IMR-90 (cell line): ENCODE results near the gene CYGB. TPM values are rescaled to one million over a fixed set of nuclear protein-coding genes. Genes with fewer than 3 reads are reported as not detected.

Experiments used
- ATAC-seq: fragments of 200-7000 bp; cut with Tn5 transposase; 2 replicates; pipeline ENCODE4 v1.9.1; 2020; ENCODE audit warnings: low read depth, mild to moderate bottlenecking, moderate library complexity
- BruUV-seq: library from RNA; stranded (reverse); fragments of 400-500 nt; replicated peaks from 2 replicates; lab custom pipeline; 2021; lab: Mats Ljungman, UMichigan
- CTCF ChIA-PET: fragments of 300-600 bp; formaldehyde crosslinking; extraction: SDS; loops from one replicate; lab custom pipeline; 2021; ENCODE audit warnings: antibody characterized with exemption; lab: Yijun Ruan, JAX
- POLR2A ChIA-PET: fragments of 300-600 bp; sonication (Branson Sonifier 250); formaldehyde crosslinking; loops from one replicate; lab custom pipeline; 2022; ENCODE audit warnings: antibody characterized with exemption; ENCODE audit not compliant: unreplicated experiment; lab: Charles Lee
- DNase-seq: peaks from one replicate; pipeline ENCODE4 v3.0.0; 2013
- H2AFZ ChIP-seq: replicated peaks from 2 replicates; pipeline ENCODE3; 2013; ENCODE audit warnings: low read length, mild to moderate bottlenecking; ENCODE audit not compliant: poor library complexity
- H2AK5ac ChIP-seq: 2 replicates; pipeline ENCODE4 v1.6.1; 2013; ENCODE audit warnings: low read depth, low read length, inconsistent platforms
- H2AK9ac ChIP-seq: replicated peaks from 2 replicates; pipeline ENCODE3; 2013; ENCODE audit warnings: mild to moderate bottlenecking, low read depth, low read length, moderate library complexity; ENCODE audit not compliant: poor library complexity
- H2BK120ac ChIP-seq: 2 replicates; pipeline ENCODE4 v1.6.1; 2013; ENCODE audit warnings: low read depth, low read length, inconsistent platforms
- H2BK15ac ChIP-seq: 3 replicates; pipeline ENCODE4 v1.6.1; 2013; ENCODE audit warnings: low read depth, low read length, inconsistent platforms
- H2BK20ac ChIP-seq: 2 replicates; pipeline ENCODE4 v1.6.1; 2013; ENCODE audit warnings: low read depth, mild to moderate bottlenecking, inconsistent platforms, low read length, moderate library complexity
- H2BK5ac ChIP-seq: 2 replicates; pipeline ENCODE4 v1.6.1; 2013; ENCODE audit warnings: mild to moderate bottlenecking, low read depth, low read length, inconsistent platforms; ENCODE audit not compliant: poor library complexity, severe bottlenecking
- H3K14ac ChIP-seq: replicated peaks from 2 replicates; pipeline ENCODE4 v1.6.1; 2013; ENCODE audit warnings: low read depth, low read length, inconsistent platforms
- H3K18ac ChIP-seq: 2 replicates; pipeline ENCODE4 v1.6.1; 2013; ENCODE audit warnings: low read depth, low read length, control low read depth
- H3K23ac ChIP-seq: 2 replicates; pipeline ENCODE4 v1.6.1; 2013; ENCODE audit warnings: low read depth, low read length, inconsistent platforms
- H3K27ac ChIP-seq: 2 replicates; pipeline ENCODE4 v1.5.1; 2013; ENCODE audit warnings: mild to moderate bottlenecking, control low read depth, low read length; ENCODE audit not compliant: insufficient read depth
- H3K27me3 ChIP-seq: 2 replicates; pipeline ENCODE4 v1.6.1; 2013; ENCODE audit warnings: low read length; ENCODE audit not compliant: control insufficient read depth, insufficient read depth
- H3K36me3 ChIP-seq: 2 replicates; pipeline ENCODE4 v1.6.1; 2013; ENCODE audit warnings: low read length, mixed read lengths; ENCODE audit not compliant: control insufficient read depth, insufficient read depth
- H3K4ac ChIP-seq: 2 replicates; pipeline ENCODE4 v1.6.1; 2013; ENCODE audit warnings: low read depth, low read length, inconsistent platforms
- H3K4me1 ChIP-seq: 2 replicates; pipeline ENCODE4 v1.6.1; 2013; ENCODE audit warnings: low read length, mixed read lengths; ENCODE audit not compliant: control insufficient read depth, insufficient read depth
- H3K4me2 ChIP-seq: 2 replicates; pipeline ENCODE4 v1.6.1; 2013; ENCODE audit warnings: low read depth, mild to moderate bottlenecking, control low read depth, low read length, moderate library complexity
- H3K4me3 ChIP-seq: 2 replicates; pipeline ENCODE4 v1.5.1; 2013; ENCODE audit warnings: low read depth, mild to moderate bottlenecking, control low read depth, low read length, moderate library complexity; ENCODE audit not compliant: insufficient read depth
- H3K56ac ChIP-seq: 2 replicates; pipeline ENCODE4 v1.6.1; 2013; ENCODE audit warnings: low read length, inconsistent platforms; ENCODE audit not compliant: insufficient read depth; ENCODE audit errors: extremely low read depth
- H3K79me1 ChIP-seq, 2 experiments: 2 replicates each; pipeline ENCODE4 v1.6.1; 2013; ENCODE audit warnings: low read length in 2 of 2, inconsistent platforms in 1 of 2, low read depth in 1 of 2
- H3K9ac ChIP-seq: 2 replicates; pipeline ENCODE4 v1.6.1; 2013; ENCODE audit warnings: low read depth, low read length, control low read depth
- H3K9me1 ChIP-seq: 2 replicates; pipeline ENCODE4 v1.6.1; 2013; ENCODE audit warnings: low read length, inconsistent platforms; ENCODE audit not compliant: insufficient read depth
- H3K9me3 ChIP-seq: 2 replicates; pipeline ENCODE4 v1.6.1; 2013; ENCODE audit warnings: low read length; ENCODE audit not compliant: control insufficient read depth, insufficient read depth
- H4K20me1 ChIP-seq: 2 replicates; pipeline ENCODE4 v1.6.1; 2013; ENCODE audit warnings: low read length, inconsistent platforms; ENCODE audit not compliant: insufficient read depth
- H4K5ac ChIP-seq: 2 replicates; pipeline ENCODE4 v1.6.1; 2013; ENCODE audit warnings: mild to moderate bottlenecking, low read depth, low read length, control low read depth
- H4K8ac ChIP-seq, 2 experiments: 2 replicates each; pipeline ENCODE4 v1.6.1; 2013; ENCODE audit warnings: low read depth in 2 of 2, low read length in 2 of 2, control low read depth in 1 of 2, inconsistent platforms in 1 of 2
- H4K91ac ChIP-seq: 2 replicates; pipeline ENCODE4 v1.6.1; 2013; ENCODE audit warnings: low read depth, low read length, inconsistent platforms; ENCODE audit not compliant: insufficient read depth
- BHLHE40 ChIP-seq: fragments of 150-350 bp; IDR thresholded peaks from 2 replicates; pipeline ENCODE4 v1.6.1; 2016; ENCODE audit warnings: mild to moderate bottlenecking, low read depth, low read length
- CEBPB ChIP-seq: IDR thresholded peaks from 2 replicates; pipeline ENCODE4 v1.6.1; 2012; ENCODE audit warnings: low read depth, low read length, improper control_type of control experiment
- CHD1 ChIP-seq: IDR thresholded peaks from 2 replicates; pipeline ENCODE4 v1.6.1; 2012; ENCODE audit warnings: low read depth, low read length, improper control_type of control experiment
- CTCF ChIP-seq: conservative IDR thresholded peaks from 2 replicates; pipeline ENCODE4 v1.5.1; 2012; ENCODE audit warnings: mild to moderate bottlenecking, low read depth, low read length, improper control_type of control experiment
- ELK1 ChIP-seq: fragments of 150-350 bp; IDR thresholded peaks from 2 replicates; pipeline ENCODE4 v1.6.1; 2016; ENCODE audit warnings: low read depth, mild to moderate bottlenecking, low read length, moderate library complexity, borderline replicate concordance
- FOS ChIP-seq: fragments of 150-350 bp; IDR thresholded peaks from 2 replicates; pipeline ENCODE4 v1.6.1; 2016; ENCODE audit warnings: low read depth, low read length
- MAFK ChIP-seq: IDR thresholded peaks from 2 replicates; pipeline ENCODE4 v1.6.1; 2012; ENCODE audit warnings: low read depth, low read length, improper control_type of control experiment
- MAZ ChIP-seq: IDR thresholded peaks from 2 replicates; pipeline ENCODE4 v1.6.1; 2012; ENCODE audit warnings: low read depth, mild to moderate bottlenecking, low read length, improper control_type of control experiment, moderate library complexity, borderline replicate concordance
- MXI1 ChIP-seq: IDR thresholded peaks from 2 replicates; pipeline ENCODE4 v1.6.1; 2012; ENCODE audit warnings: low read depth, mild to moderate bottlenecking, low read length, moderate library complexity, borderline replicate concordance
- NFE2L2 ChIP-seq: fragments of 150-350 bp; IDR thresholded peaks from 2 replicates; pipeline ENCODE4 v1.6.1; 2016; ENCODE audit warnings: low read depth, mild to moderate bottlenecking, low read length
- POLR2A ChIP-seq: IDR thresholded peaks from 2 replicates; pipeline ENCODE4 v1.6.1; 2012; ENCODE audit warnings: mild to moderate bottlenecking, low read depth, low read length
- RAD21 ChIP-seq: IDR thresholded peaks from 2 replicates; pipeline ENCODE4 v1.6.1; 2012; ENCODE audit warnings: low read length, improper control_type of control experiment
- RCOR1 ChIP-seq: IDR thresholded peaks from 2 replicates; pipeline ENCODE4 v1.6.1; 2012; ENCODE audit warnings: mild to moderate bottlenecking, low read length, improper control_type of control experiment; ENCODE audit not compliant: insufficient replicate concordance
- RFX5 ChIP-seq: IDR thresholded peaks from 2 replicates; pipeline ENCODE4 v1.8.0; 2012; ENCODE audit warnings: low read depth, mild to moderate bottlenecking, low read length, moderate library complexity
- SMC3 ChIP-seq: fragments of 150-350 bp; IDR thresholded peaks from 2 replicates; pipeline ENCODE4 v1.6.1; 2016; ENCODE audit warnings: low read depth, mild to moderate bottlenecking, antibody characterized with exemption, low read length, moderate library complexity
- USF2 ChIP-seq: fragments of 150-350 bp; IDR thresholded peaks from 2 replicates; pipeline ENCODE4 v1.6.1; 2017; ENCODE audit warnings: mild to moderate bottlenecking, antibody characterized with exemption, low read length, low read depth
- WGBS, 2 experiments: methylation state at CpG; one replicate each; pipeline versions ENCODE4 v1.1.5 to v1.1.7; 2013; ENCODE audit warnings: missing lambda C conversion rate in 2 of 2; ENCODE audit not compliant: insufficient read length in 1 of 2; ENCODE audit errors: extremely low coverage in 2 of 2; 5-methylcytosine and 5-hydroxymethylcytosine counted together
- dilution Hi-C: fragments of 300-500 bp; cut with HindIII; formaldehyde crosslinking; loops from one replicate; pipeline ENCODE4 v1.14.3; 2018; ENCODE audit warnings: low sequenced_read_pairs; ENCODE audit not compliant: unreplicated experiment
- in situ Hi-C: fragments of 300-500 bp; cut with MboI; formaldehyde crosslinking; loops from 3 replicates; pipeline ENCODE4 v1.14.3; 2019; ENCODE audit warnings: low sequenced_read_pairs, inconsistent platforms, mixed read lengths
- intact Hi-C: fragments of 100-400 bp; cut with micrococcal nuclease; formaldehyde crosslinking; loops from 2 replicates; pipeline ENCODE4 v1.10.0; 2022
- polyA plus RNA-seq, 3 experiments: library from polyadenylated mRNA; depleted of rRNA; stranded (reverse); fragments of >200 nt; gene quantifications; 2 replicates each; pipeline ENCODE4 v1.2.3, GENCODE V29; 2012; ENCODE audit warnings: low replicate concordance in 1 of 3
- total RNA-seq: library from RNA; depleted of rRNA; stranded (reverse); fragments of >200 nt; gene quantifications from 2 replicates; pipeline ENCODE4 v1.2.3, GENCODE V29; 2012

Gene CYGB
- total and polyA plus RNA-seq, 2 of the 4 experiments (the other 2 are of a cell fraction), result 1.3 to 2.9 TPM

GRCh38 chr17:76562734-76563148, 25.2 kb upstream of the CYGB start:
- Histone ChIP-seq H3K27ac (no peak overlapping the region), H3K9ac (no peak overlapping the region), H2AK9ac (no peak overlapping the region), H3K14ac (no peak overlapping the region), H4K91ac (no peak overlapping the region), H2BK20ac (no peak overlapping the region), H2AK5ac (no peak overlapping the region), H4K8ac (peak overlapping the region in 1 of 2 experiments; percentile 48; a peak in 1 of 4 replicates), H3K79me1 (peaks cover 11 to 61% of the 10 kb centered on the region in 2 experiments), H2BK5ac (peak overlapping the region; percentile 56), H3K4me3 (no peak overlapping the region), H3K9me3 (no peaks in the 10 kb centered on the region), H3K27me3 (no peaks in the 10 kb centered on the region), H3K36me3 (peaks cover 32% of the 10 kb centered on the region), H2BK120ac (no peak overlapping the region), H3K4ac (no peak overlapping the region), H2BK15ac (no peak overlapping the region), H3K18ac (no peak overlapping the region), H3K23ac (no peak overlapping the region), H2AFZ (no peak overlapping the region), H3K9me1 (peaks cover 12% of the 10 kb centered on the region), H4K5ac (no peak overlapping the region), H3K4me1 (peaks cover 17% of the 10 kb centered on the region), H3K4me2 (no peak overlapping the region), H3K56ac (no peak overlapping the region), H4K20me1 (peaks cover 84% of the 10 kb centered on the region)
- in situ Hi-C loops, result no loop called here
- intact Hi-C loops, result loop anchor here (1.0 kb wide), 1 partner anchor 61 kb away; no protein-coding TSS in a partner anchor
- BruUV-seq, result no TSS peak
- ChIA-PET CTCF (interaction anchor here (1.1 kb wide), 1 partner anchor 22 kb away, joined by 4 read pairs; no protein-coding TSS in a partner anchor), POLR2A (no interaction called here)
- ATAC-seq (peak; percentile 69), DNase-seq (peak; percentile 92)
- dilution Hi-C loops, result no loop called here
- TF ChIP-seq BHLHE40 (peak; percentile 94), MAFK (no peak), RAD21 (no peak), MAZ (no peak), POLR2A (peak; percentile 27; the same call in 1 of the 2 replicates), CTCF (0 out of 2 replicates have a peak, but pooled peaks have one; percentile 0), FOS (peak; percentile 80), SMC3 (no peak), RCOR1 (no peak), USF2 (no peak), ELK1 (no peak), MXI1 (peak; percentile 68; the same call in 1 of the 2 replicates), CEBPB (no peak), RFX5 (0 out of 2 replicates have a peak, but pooled peaks have one; percentile 58), NFE2L2 (no peak), CHD1 (no peak)
- no CpG with 5 or more reads among the region's 6 CpGs for WGBS, 2 experiments
